Astrocyte of the cerebellum (primary cell): Measurements from ENCODE around the gene CTNNBIP1.

Experiments used
- DNase-seq: peaks from one replicate; pipeline ENCODE4 v3.0.0-alpha.2; 2011; ENCODE audit warnings: low read depth
- H3K4me3 ChIP-seq: 2 replicates; pipeline ENCODE4 v1.5.1; 2011; ENCODE audit warnings: mild to moderate bottlenecking, low read depth, low read length, moderate library complexity
- in situ Hi-C: cut with HindIII; loops from 2 replicates; pipeline ENCODE4 v1.10.0; 2017; ENCODE audit warnings: low sequenced_read_pairs
- TF ChIP-seq, protein P1 (sequence below): IDR thresholded peaks from 2 replicates; pipeline ENCODE4 v1.5.1; 2012; ENCODE audit warnings: low read length, low read depth, moderate library complexity, mild to moderate bottlenecking; ENCODE audit errors: missing control alignments

Gene CTNNBIP1

DNA sequence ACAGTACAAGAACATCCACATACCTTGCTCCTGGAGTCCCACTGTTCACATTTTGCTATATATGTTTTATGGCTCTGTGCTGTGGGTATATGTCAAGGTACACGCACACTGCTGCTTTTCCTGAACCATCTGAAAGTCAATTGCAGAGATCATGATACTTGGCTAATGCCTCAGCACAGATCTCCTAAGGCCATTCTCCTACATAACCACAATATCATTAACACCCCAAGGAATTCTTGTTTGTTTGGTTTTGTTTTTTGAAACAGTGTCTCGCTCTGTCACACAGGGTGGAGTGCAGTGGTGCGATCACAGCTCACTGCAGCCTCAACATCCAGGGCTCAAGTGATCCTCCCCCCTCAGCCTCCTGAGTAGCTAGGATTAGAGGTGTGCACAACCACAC lies 16.0 kb downstream of the CTNNBIP1 start:
- DNase-seq = no peak
- TF ChIP-seq, protein P1, sequence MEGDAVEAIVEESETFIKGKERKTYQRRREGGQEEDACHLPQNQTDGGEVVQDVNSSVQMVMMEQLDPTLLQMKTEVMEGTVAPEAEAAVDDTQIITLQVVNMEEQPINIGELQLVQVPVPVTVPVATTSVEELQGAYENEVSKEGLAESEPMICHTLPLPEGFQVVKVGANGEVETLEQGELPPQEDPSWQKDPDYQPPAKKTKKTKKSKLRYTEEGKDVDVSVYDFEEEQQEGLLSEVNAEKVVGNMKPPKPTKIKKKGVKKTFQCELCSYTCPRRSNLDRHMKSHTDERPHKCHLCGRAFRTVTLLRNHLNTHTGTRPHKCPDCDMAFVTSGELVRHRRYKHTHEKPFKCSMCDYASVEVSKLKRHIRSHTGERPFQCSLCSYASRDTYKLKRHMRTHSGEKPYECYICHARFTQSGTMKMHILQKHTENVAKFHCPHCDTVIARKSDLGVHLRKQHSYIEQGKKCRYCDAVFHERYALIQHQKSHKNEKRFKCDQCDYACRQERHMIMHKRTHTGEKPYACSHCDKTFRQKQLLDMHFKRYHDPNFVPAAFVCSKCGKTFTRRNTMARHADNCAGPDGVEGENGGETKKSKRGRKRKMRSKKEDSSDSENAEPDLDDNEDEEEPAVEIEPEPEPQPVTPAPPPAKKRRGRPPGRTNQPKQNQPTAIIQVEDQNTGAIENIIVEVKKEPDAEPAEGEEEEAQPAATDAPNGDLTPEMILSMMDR = no peak
- H3K4me3 ChIP-seq = no peak overlapping the region
- in situ Hi-C loops = loop anchor here (5.0 kb wide), 1 partner anchor 93 kb away; no protein-coding TSS in a partner anchor

- DNase-seq = no peak
- in situ Hi-C loops = loop anchor here (5.0 kb wide), 1 partner anchor 94 kb away; no protein-coding TSS in a partner anchor
- TF ChIP-seq, protein P1 = no peak
- H3K4me3 ChIP-seq = no peak overlapping the region
These were observed 17.2 kb downstream of the CTNNBIP1 start for GRCh38 chr1:9892563-9893528.

DNA sequence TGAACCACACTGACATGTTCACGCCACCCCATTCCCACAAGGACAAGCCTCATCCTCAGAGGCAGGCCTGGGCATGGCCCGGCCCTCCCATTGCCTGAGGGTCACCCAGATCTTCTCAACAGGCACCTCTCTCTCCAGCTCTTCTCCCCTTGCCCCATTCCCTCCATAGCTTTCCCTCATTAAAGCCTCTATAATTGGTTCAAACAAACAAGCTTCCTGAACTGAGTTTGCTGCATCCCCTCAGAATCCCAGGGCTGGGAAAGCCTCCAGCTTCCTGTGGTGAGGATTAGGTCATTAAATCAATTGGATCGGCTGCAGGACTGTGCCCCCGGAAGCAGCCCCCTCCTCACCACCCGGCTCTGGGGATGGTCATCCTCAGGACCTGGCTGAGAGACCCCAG lies 18.9 kb downstream of the CTNNBIP1 start:
- peak; percentile 48 for DNase-seq
- H3K4me3 ChIP-seq = no peak overlapping the region
- TF ChIP-seq, protein P1 = no peak
- in situ Hi-C loops = loop anchor here (5.0 kb wide), 1 partner anchor 96 kb away; no protein-coding TSS in a partner anchor

- TF ChIP-seq, protein P1 = no peak
- peak; percentile 89 for DNase-seq
- in situ Hi-C loops = loop anchor here (5.0 kb wide), 1 partner anchor 97 kb away; no protein-coding TSS in a partner anchor
- H3K4me3 ChIP-seq = no peak overlapping the region
These were observed 19.8 kb downstream of the CTNNBIP1 start for GRCh38 chr1:9890224-9890731.

GRCh38 chr1:9889411-9889810 lies 20.7 kb downstream of the CTNNBIP1 start:
- no peak overlapping the region for H3K4me3 ChIP-seq
- TF ChIP-seq, protein P1 = no peak
- in situ Hi-C loops = no loop called here
- no peak for DNase-seq

- TF ChIP-seq, protein P1 = no peak
- no peak overlapping the region for H3K4me3 ChIP-seq
- DNase-seq = no peak
- in situ Hi-C loops = no loop called here
These were observed 21.2 kb downstream of the CTNNBIP1 start for GRCh38 chr1:9888886-9889285.
